ENCODE measurements around the gene UMAD1. TPM values are rescaled to one million over a fixed set of nuclear protein-coding genes. Genes with fewer than 3 reads are reported as not detected.

The UMAD1 gene
- total RNA-seq, 1 donor from 2014 or later, result 18.6 TPM

GRCh38 chr7:7922684-7923385 lies 282.3 kb downstream of the UMAD1 start:
- intact Hi-C loops (cut with DNase I), result no loop called here
- no peak for ATAC-seq
- DNase-seq (ENCODE audit: low spot score), result no peak

- no peak for DNase-seq (ENCODE audit: low spot score)
- intact Hi-C loops (cut with DNase I), result no loop called here
- no peak for ATAC-seq
Measured at GRCh38 chr7:7923818-7924217, 283.3 kb downstream of the UMAD1 start.

GRCh38 chr7:7924303-7924702 lies 283.8 kb downstream of the UMAD1 start:
- intact Hi-C loops (cut with DNase I), result no loop called here
- DNase-seq (ENCODE audit: low spot score) (no peak), ATAC-seq (no peak)

Other genes with a start within 250 kb of the UMAD1 start
- 182 TPM for gene COL28A1, start 104.9 kb upstream of the UMAD1 start, total RNA-seq
- 33.6 TPM for gene MIOS, start 73.9 kb upstream of the UMAD1 start, total RNA-seq
- gene RPA3, start 77.9 kb downstream of the UMAD1 start, total RNA-seq, result 26.3 TPM

Measured in sciatic nerve (tissue), 2 donors.